ENCODE measurements around the gene PARD3.

Gene PARD3

GRCh38 chr10:34124522-34125035, 690.5 kb downstream of the PARD3 start:
- TF ChIP-seq, protein P1, sequence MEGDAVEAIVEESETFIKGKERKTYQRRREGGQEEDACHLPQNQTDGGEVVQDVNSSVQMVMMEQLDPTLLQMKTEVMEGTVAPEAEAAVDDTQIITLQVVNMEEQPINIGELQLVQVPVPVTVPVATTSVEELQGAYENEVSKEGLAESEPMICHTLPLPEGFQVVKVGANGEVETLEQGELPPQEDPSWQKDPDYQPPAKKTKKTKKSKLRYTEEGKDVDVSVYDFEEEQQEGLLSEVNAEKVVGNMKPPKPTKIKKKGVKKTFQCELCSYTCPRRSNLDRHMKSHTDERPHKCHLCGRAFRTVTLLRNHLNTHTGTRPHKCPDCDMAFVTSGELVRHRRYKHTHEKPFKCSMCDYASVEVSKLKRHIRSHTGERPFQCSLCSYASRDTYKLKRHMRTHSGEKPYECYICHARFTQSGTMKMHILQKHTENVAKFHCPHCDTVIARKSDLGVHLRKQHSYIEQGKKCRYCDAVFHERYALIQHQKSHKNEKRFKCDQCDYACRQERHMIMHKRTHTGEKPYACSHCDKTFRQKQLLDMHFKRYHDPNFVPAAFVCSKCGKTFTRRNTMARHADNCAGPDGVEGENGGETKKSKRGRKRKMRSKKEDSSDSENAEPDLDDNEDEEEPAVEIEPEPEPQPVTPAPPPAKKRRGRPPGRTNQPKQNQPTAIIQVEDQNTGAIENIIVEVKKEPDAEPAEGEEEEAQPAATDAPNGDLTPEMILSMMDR (IDR thresholded peaks at IDR 0.05; ENCODE audit: low read depth, low read length): no peak
- DNase-seq (ENCODE audit: low read depth in 2 of 2): peak; percentile 60 to 81
- H3K4me3 ChIP-seq (replicated peaks in 1 of 2; ENCODE audit: low read depth in 2 of 2, low read length in 2 of 2): no peak overlapping the region

- H3K4me3 ChIP-seq (replicated peaks in 1 of 2; ENCODE audit: low read depth in 2 of 2, low read length in 2 of 2): no peak overlapping the region
- TF ChIP-seq, protein P1 (IDR thresholded peaks at IDR 0.05; ENCODE audit: low read depth, low read length): no peak
- peak; percentile 58 to 73 for DNase-seq (ENCODE audit: low read depth in 2 of 2)
Measured at GRCh38 chr10:34121781-34122622, 693.1 kb downstream of the PARD3 start.

- TF ChIP-seq, protein P1 (IDR thresholded peaks at IDR 0.05; ENCODE audit: low read depth, low read length): no peak
- no peak for DNase-seq (ENCODE audit: low read depth in 2 of 2)
- H3K4me3 ChIP-seq (replicated peaks in 1 of 2; ENCODE audit: low read depth in 2 of 2, low read length in 2 of 2): no peak overlapping the region
Measured at GRCh38 chr10:34121125-34121753, 693.9 kb downstream of the PARD3 start.

DNA sequence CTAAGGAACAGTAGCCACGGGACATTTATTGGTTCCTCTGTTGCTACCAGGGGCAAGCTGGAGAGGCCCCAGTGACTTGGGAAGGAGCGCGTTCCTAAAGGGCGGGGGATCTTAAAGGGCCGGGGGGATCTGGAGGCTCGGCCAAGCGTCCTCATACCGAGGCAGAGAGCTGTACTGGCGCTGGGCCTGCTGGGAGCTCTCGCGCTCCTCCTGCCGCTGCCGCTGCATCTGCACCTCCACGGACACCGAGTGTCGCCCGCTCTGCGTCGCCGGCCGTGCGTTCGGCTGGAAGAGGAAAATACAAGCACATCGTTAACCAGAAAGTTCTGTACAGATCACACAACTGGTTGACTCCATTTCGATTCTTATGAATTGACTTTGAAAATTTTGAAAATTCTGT, 695.6 kb downstream of the PARD3 start:
- DNase-seq (ENCODE audit: low read depth in 2 of 2): no peak
- no peak overlapping the region for H3K4me3 ChIP-seq (replicated peaks in 1 of 2; ENCODE audit: low read depth in 2 of 2, low read length in 2 of 2)
- TF ChIP-seq, protein P1 (IDR thresholded peaks at IDR 0.05; ENCODE audit: low read depth, low read length): no peak

- TF ChIP-seq, protein P1 (IDR thresholded peaks at IDR 0.05; ENCODE audit: low read depth, low read length): no peak
- H3K4me3 ChIP-seq (replicated peaks in 1 of 2; ENCODE audit: low read depth in 2 of 2, low read length in 2 of 2): no peak overlapping the region
- no peak for DNase-seq (ENCODE audit: low read depth in 2 of 2)
Measured at GRCh38 chr10:34116681-34117271, 698.3 kb downstream of the PARD3 start.

DNA sequence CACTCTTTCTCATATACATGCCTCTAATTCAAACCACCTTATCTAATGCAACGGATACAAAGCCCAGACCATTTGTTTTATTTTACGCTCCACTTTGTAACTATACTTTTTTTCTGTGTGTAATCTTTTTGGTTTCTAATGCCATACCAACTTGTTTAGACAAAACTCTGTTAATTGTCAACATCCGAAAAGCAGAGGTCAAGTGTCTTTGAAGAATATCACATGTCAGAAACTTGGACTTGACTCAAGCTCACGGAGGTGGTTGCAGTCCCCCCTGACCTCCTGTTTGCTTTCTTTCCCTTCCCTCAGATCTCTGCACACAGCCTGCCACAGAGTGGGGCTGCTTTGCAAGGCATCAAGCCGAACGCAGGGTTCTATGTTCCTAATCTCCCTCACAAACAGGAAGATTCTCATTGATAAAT, 698.9 kb downstream of the PARD3 start:
- no peak overlapping the region for H3K4me3 ChIP-seq (replicated peaks in 1 of 2; ENCODE audit: low read depth in 2 of 2, low read length in 2 of 2)
- TF ChIP-seq, protein P1 (IDR thresholded peaks at IDR 0.05; ENCODE audit: low read depth, low read length): no peak
- peak in 1 of 2 donors; percentile 50 for DNase-seq (ENCODE audit: low read depth in 2 of 2)
